Epithelial cell of alveolus of lung (primary cell): Measurements from ENCODE around the gene CDKN3. TPM values are rescaled to one million over a fixed set of nuclear protein-coding genes. Genes with fewer than 3 reads are reported as not detected.

Experiments
- total RNA-seq: library from RNA; depleted of rRNA; stranded (reverse); fragments of >200 nt; gene quantifications from 2 replicates; pipeline ENCODE4 v1.2.1, GENCODE V29; 2015

CDKN3 gene
- 18.4 and 42.9 TPM in 2 replicates for total RNA-seq

GRCh38 chr14:54396493-54397335 is at the start of gene CDKN3:
Gene CDKN3, plus strand, starts transcription at chr14:54397007. Its CDS starts 62 bp downstream, at chr14:54397069.

GRCh38 chr14:54440873-54441868 is 44.4 kb downstream of the CDKN3 start, which contains the start of gene CNIH1:
Gene CNIH1, minus strand, starts transcription at chr14:54441374. Its CDS starts 47 bp downstream, at chr14:54441327.

Other genes starting within 250 kb of the CDKN3 start
- 192 and 243 TPM in 2 replicates for gene CNIH1, start 44.4 kb downstream of the CDKN3 start, total RNA-seq
- gene GMFB, start 92.0 kb downstream of the CDKN3 start, total RNA-seq = 52.5 and 60.2 TPM in 2 replicates
- 11.8 and 18.1 TPM in 2 replicates for gene CGRRF1, start 112.9 kb downstream of the CDKN3 start, total RNA-seq
- 8.3 and 12.1 TPM in 2 replicates for gene SAMD4A, start 170.1 kb downstream of the CDKN3 start, total RNA-seq